H1 (cell line): ENCODE measurements around the gene CYP2B6. TPM values are rescaled to one million over a fixed set of nuclear protein-coding genes. Genes with fewer than 3 reads are reported as not detected.
"Not testable (repeated sequence)": the region's sequence is repeated elsewhere in the genome, so short reads cannot be mapped to it uniquely, and the experiment has no call there.

Source experiments
- CTCF ChIA-PET: fragments of 300-600 bp; sonication (Branson Sonifier 250); formaldehyde crosslinking; loops from one replicate; lab custom pipeline; 2021; ENCODE audit not compliant: partially characterized antibody; lab: Charles Lee
- POLR2A ChIA-PET: fragments of 300-600 bp; sonication (Branson Sonifier 250); formaldehyde crosslinking; loops from one replicate; lab custom pipeline; 2021; ENCODE audit warnings: inconsistent platforms; ENCODE audit not compliant: partially characterized antibody; lab: Charles Lee
- DNase-seq, 2 experiments: peaks; one replicate each; pipeline versions ENCODE4 v3.0.0 to v3.0.0-alpha.2; 2010 to 2022; ENCODE audit warnings: low spot score in 2 of 2, low read depth in 1 of 2, mixed read lengths in 1 of 2
- FAIRE-seq: peaks from 2 replicates; lab custom pipeline; 2011; peaks lifted over from hg19 to GRCh38; lab: Jason Lieb, UNC
- H2AFZ ChIP-seq: 2 replicates; pipeline ENCODE4 v1.8.1; 2012; ENCODE audit warnings: low read length, inconsistent platforms
- H2AK5ac ChIP-seq: 2 replicates; pipeline ENCODE4 v1.6.1; 2013; ENCODE audit warnings: low read depth, low read length
- H2BK120ac ChIP-seq: replicated peaks from 2 replicates; pipeline ENCODE3; 2013; ENCODE audit warnings: low read depth, low read length, inconsistent platforms
- H2BK12ac ChIP-seq: 2 replicates; pipeline ENCODE4 v1.6.1; 2013; ENCODE audit warnings: low read depth, low read length
- H2BK15ac ChIP-seq: 2 replicates; pipeline ENCODE4 v1.6.1; 2013; ENCODE audit warnings: low read length
- H2BK20ac ChIP-seq: 2 replicates; pipeline ENCODE4 v1.6.1; 2013; ENCODE audit warnings: low read length
- H2BK5ac ChIP-seq: 2 replicates; pipeline ENCODE4 v1.6.1; 2013; ENCODE audit warnings: low read depth, low read length
- H3K14ac ChIP-seq: 2 replicates; pipeline ENCODE4 v1.6.1; 2013; ENCODE audit warnings: inconsistent platforms; ENCODE audit not compliant: insufficient read length
- H3K18ac ChIP-seq: 2 replicates; pipeline ENCODE4 v1.6.1; 2013; ENCODE audit warnings: low read length; ENCODE audit errors: extremely low read depth
- H3K23ac ChIP-seq: 2 replicates; pipeline ENCODE4 v1.6.1; 2013; ENCODE audit warnings: inconsistent platforms; ENCODE audit not compliant: insufficient read length
- H3K23me2 ChIP-seq: 2 replicates; pipeline ENCODE4 v1.6.1; 2013; ENCODE audit warnings: low read depth, low read length
- H3K27ac ChIP-seq: 2 replicates; pipeline ENCODE4 v1.6.1; 2011; ENCODE audit warnings: low read depth, low read length, inconsistent platforms
- H3K27me3 ChIP-seq, 4 experiments: replicated peaks in 1 of 4; 1 replicate in 1 of 4; 2 replicates in 3 of 4; pipeline versions ENCODE4 v1.6.1 to v1.8.1; 2011 to 2013; ENCODE audit warnings: low read length in 3 of 4, mild to moderate bottlenecking in 3 of 4, inconsistent platforms in 2 of 4, mixed read lengths in 2 of 4, moderate library complexity in 1 of 4; ENCODE audit not compliant: control insufficient read depth in 3 of 4, insufficient read depth in 3 of 4; ENCODE audit errors: extremely low read depth in 1 of 4
- H3K36me3 ChIP-seq, 4 experiments: 2 replicates each; pipeline versions ENCODE4 v1.6.1 to v1.8.1; 2011 to 2013; ENCODE audit warnings: mild to moderate bottlenecking in 4 of 4, low read length in 3 of 4, moderate library complexity in 2 of 4, control low read depth in 1 of 4, inconsistent platforms in 1 of 4; ENCODE audit not compliant: insufficient read depth in 4 of 4, control insufficient read depth in 2 of 4
- H3K4ac ChIP-seq: replicated peaks from 2 replicates; pipeline ENCODE3; 2013; ENCODE audit warnings: low read length, low read depth, mixed read lengths, inconsistent platforms; ENCODE audit not compliant: insufficient read length
- H3K4me1 ChIP-seq, 4 experiments: replicated peaks in 1 of 4; 1 replicate in 1 of 4; 2 replicates in 3 of 4; pipeline versions ENCODE4 v1.6.1 to v1.8.1; 2011 to 2013; ENCODE audit warnings: low read length in 3 of 4, inconsistent platforms in 2 of 4, mixed read lengths in 1 of 4; ENCODE audit not compliant: insufficient read depth in 4 of 4, control insufficient read depth in 3 of 4
- H3K4me2 ChIP-seq, 2 experiments: 2 replicates each; pipeline versions ENCODE4 v1.6.1 to v1.8.1; 2011 to 2013; ENCODE audit warnings: low read depth in 2 of 2, low read length in 2 of 2, control low read depth in 1 of 2, inconsistent platforms in 1 of 2, mild to moderate bottlenecking in 1 of 2; ENCODE audit not compliant: insufficient read depth in 1 of 2
- H3K4me3 ChIP-seq, 4 experiments: fragments of 200-600, 300-600 bp in 1 of 4; sonication (generic), shearing (Covaris generic), sonication (Bioruptor Twin) in 1 of 4; 2 replicates each; pipeline versions ENCODE4 v1.5.1 to v1.8.1; 2011 to 2016; ENCODE audit warnings: low read length in 4 of 4, low read depth in 3 of 4, control low read depth in 2 of 4, inconsistent platforms in 2 of 4, mild to moderate bottlenecking in 2 of 4, mixed read lengths in 1 of 4, moderate library complexity in 1 of 4; ENCODE audit not compliant: insufficient read depth in 2 of 4; ENCODE audit errors: extremely low read depth in 1 of 4
- H3K56ac ChIP-seq: replicated peaks from 2 replicates; pipeline ENCODE3; 2013; ENCODE audit warnings: low read depth, mild to moderate bottlenecking, mixed read lengths, low read length, inconsistent platforms; ENCODE audit not compliant: insufficient read length
- H3K79me1 ChIP-seq: 2 replicates; pipeline ENCODE4 v1.6.1; 2013; ENCODE audit warnings: low read depth, low read length, control low read depth
- H3K79me2 ChIP-seq, 2 experiments: 2 replicates each; pipeline versions ENCODE4 v1.6.1 to v1.8.1; 2012 to 2013; ENCODE audit warnings: low read length in 2 of 2, mild to moderate bottlenecking in 2 of 2, inconsistent platforms in 1 of 2; ENCODE audit not compliant: insufficient read depth in 2 of 2, control insufficient read depth in 1 of 2
- H3K9ac ChIP-seq, 4 experiments: replicated peaks in 1 of 4; 1 replicate in 1 of 4; 2 replicates in 3 of 4; pipeline versions ENCODE4 v1.6.1 to v1.8.1; 2011 to 2013; ENCODE audit warnings: low read depth in 3 of 4, low read length in 3 of 4, control low read depth in 2 of 4, mild to moderate bottlenecking in 2 of 4, moderate library complexity in 2 of 4, inconsistent platforms in 1 of 4; ENCODE audit errors: extremely low read depth in 1 of 4
- H3K9me3 ChIP-seq, 2 experiments: 2 replicates each; pipeline versions ENCODE4 v1.6.1 to v1.8.1; 2012 to 2013; ENCODE audit warnings: mild to moderate bottlenecking in 2 of 2, moderate library complexity in 2 of 2, control low read depth in 1 of 2, inconsistent platforms in 1 of 2, low read depth in 1 of 2, low read length in 1 of 2, mixed read lengths in 1 of 2; ENCODE audit not compliant: insufficient read depth in 2 of 2
- H4K20me1 ChIP-seq, 2 experiments: replicated peaks in 1 of 2; 2 replicates each; pipeline versions ENCODE3 to v1.8.1; 2011 to 2013; ENCODE audit warnings: inconsistent platforms in 2 of 2, low read length in 2 of 2, mild to moderate bottlenecking in 1 of 2; ENCODE audit not compliant: insufficient read depth in 2 of 2, control insufficient read depth in 1 of 2
- H4K5ac ChIP-seq: 2 replicates; pipeline ENCODE4 v1.6.1; 2013; ENCODE audit warnings: low read length, low read depth, mixed read lengths, inconsistent platforms; ENCODE audit not compliant: insufficient read length
- H4K8ac ChIP-seq: 2 replicates; pipeline ENCODE4 v1.8.0; 2013; ENCODE audit warnings: mild to moderate bottlenecking, moderate library complexity, low read length, inconsistent platforms; ENCODE audit not compliant: insufficient read depth; ENCODE audit errors: extremely low read depth
- H4K91ac ChIP-seq: replicated peaks from 2 replicates; pipeline ENCODE3; 2013; ENCODE audit warnings: low read length, mixed read lengths, inconsistent platforms; ENCODE audit not compliant: insufficient read length
- TCF12 ChIP-seq: IDR thresholded peaks from 2 replicates; pipeline ENCODE4 v1.6.1; 2011; ENCODE audit warnings: low read depth, mild to moderate bottlenecking, low read length
- TEAD4 ChIP-seq: IDR thresholded peaks from 2 replicates; pipeline ENCODE4 v1.6.1; 2012; ENCODE audit warnings: low read depth, low read length, inconsistent platforms, mixed read lengths
- WGBS, 2 experiments: shearing (Covaris generic) in 1 of 2; methylation state at CpG; one replicate each; pipeline versions ENCODE4 v1.1.6 to v1.1.7; 2013 to 2015; ENCODE audit warnings: low lambda C conversion rate in 2 of 2, mixed read lengths in 2 of 2, inconsistent platforms in 1 of 2, low coverage in 1 of 2, missing lambda C conversion rate in 1 of 2; ENCODE audit not compliant: insufficient replicate concordance in 2 of 2, insufficient coverage in 1 of 2, insufficient read length in 1 of 2; ENCODE audit errors: extremely low coverage in 1 of 2, missing lambda C conversion rate in 1 of 2; 5-methylcytosine and 5-hydroxymethylcytosine counted together
- polyA plus RNA-seq, 7 experiments: library from polyadenylated mRNA; depleted of rRNA in 3 of 7; stranded (reverse) in 5 of 7; unstranded in 2 of 7; fragments of >200 nt in 5 of 7; fragments of 200-250 nt in 2 of 7; gene quantifications; 1 replicate in 5 of 7; 2 replicates in 1 of 7; 4 replicates in 1 of 7; pipeline versions ENCODE4 v1.2.1 to v1.2.3, GENCODE V29; 2011 to 2013; ENCODE audit warnings: missing spikeins in 2 of 7, mixed read lengths in 2 of 7
- total RNA-seq: library from RNA; stranded (reverse); fragmentation: NEBNext Ultra II Directional; extraction: Animal tissue kit (Norgen Biotek cat#: 25700); gene quantifications from 2 replicates; pipeline ENCODE4 v1.2.1, GENCODE V29; 2021
- TF ChIP-seq, protein P1 (sequence below): IDR thresholded peaks from 2 replicates; pipeline ENCODE4 v1.6.1; 2012; ENCODE audit warnings: inconsistent platforms
- TF ChIP-seq, protein P2 (sequence below): IDR thresholded peaks from 2 replicates; pipeline ENCODE4 v1.6.1; 2012; ENCODE audit warnings: inconsistent platforms

CYP2B6 gene
- total and polyA plus RNA-seq, 2 of the 8 experiments (the other 6 are each of a cell fraction or from before 2014, with no cell fraction given) = 2.8 to 5.4 TPM

DNA sequence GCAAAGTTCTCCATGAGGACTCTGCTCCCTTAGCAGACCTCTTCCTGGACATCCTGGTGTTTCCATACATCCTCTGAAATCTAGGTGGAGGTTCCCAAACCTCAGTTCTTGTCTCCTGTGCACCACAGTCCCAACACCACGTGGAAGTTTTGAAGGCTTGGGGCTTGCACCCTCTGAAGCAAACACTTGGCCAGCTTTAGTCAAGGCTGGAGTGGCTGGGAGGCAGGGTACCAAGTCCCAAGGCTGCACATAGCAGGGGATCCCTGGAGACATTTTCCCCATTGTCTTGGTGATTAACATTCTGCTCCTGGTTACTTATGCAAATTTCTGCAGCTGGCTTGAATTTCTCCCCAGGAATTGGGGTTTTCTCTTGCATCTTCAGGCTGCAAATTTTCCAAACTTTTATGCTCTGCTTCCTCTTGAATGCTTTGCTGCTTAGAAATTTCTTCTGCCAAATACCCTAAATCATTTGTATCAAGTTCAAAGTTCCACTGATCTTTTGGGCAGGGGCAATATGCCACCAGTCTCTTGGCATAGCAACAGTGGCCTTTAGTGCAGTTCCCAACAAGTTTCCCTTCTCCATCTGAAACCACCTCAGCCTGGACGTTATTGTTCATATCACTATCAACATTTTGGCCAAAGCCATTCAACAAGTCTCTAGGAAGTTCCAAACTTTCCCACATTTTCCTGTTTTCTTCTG lies 10.2 kb upstream of the CYP2B6 start:
- H2BK120ac ChIP-seq = peak overlapping the region; percentile 92
- H3K56ac ChIP-seq, H3K9ac ChIP-seq, H2BK15ac ChIP-seq, H2AFZ ChIP-seq, H4K20me1 ChIP-seq, H3K23me2 ChIP-seq, H3K36me3 ChIP-seq, H3K9me3 ChIP-seq, H3K14ac ChIP-seq, H3K27ac ChIP-seq, DNase-seq, H4K8ac ChIP-seq, CTCF ChIA-PET, H3K79me2 ChIP-seq, H4K5ac ChIP-seq, H3K79me1 ChIP-seq, H3K23ac ChIP-seq, H3K27me3 ChIP-seq: not testable (repeated sequence)
- FAIRE-seq = peak; percentile 62
- peak overlapping the region; percentile 97; the same call in 1 of the 2 replicates for H2BK5ac ChIP-seq
- TF ChIP-seq, protein P1, sequence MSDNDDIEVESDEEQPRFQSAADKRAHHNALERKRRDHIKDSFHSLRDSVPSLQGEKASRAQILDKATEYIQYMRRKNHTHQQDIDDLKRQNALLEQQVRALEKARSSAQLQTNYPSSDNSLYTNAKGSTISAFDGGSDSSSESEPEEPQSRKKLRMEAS = peak; percentile 58; the same call in 1 of the 2 replicates
- TF ChIP-seq, protein P2, sequence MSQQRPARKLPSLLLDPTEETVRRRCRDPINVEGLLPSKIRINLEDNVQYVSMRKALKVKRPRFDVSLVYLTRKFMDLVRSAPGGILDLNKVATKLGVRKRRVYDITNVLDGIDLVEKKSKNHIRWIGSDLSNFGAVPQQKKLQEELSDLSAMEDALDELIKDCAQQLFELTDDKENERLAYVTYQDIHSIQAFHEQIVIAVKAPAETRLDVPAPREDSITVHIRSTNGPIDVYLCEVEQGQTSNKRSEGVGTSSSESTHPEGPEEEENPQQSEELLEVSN = peak; percentile 13; the same call in 1 of the 2 replicates
- peak; percentile 43; the same call in 1 of the 2 replicates for TF ChIP-seq TCF12
- TF ChIP-seq TEAD4 = peak; percentile 31; the same call in 1 of the 2 replicates
- peak overlapping the region; percentile 35 to 56; a peak in 3 of 4 replicates for H3K4me2 ChIP-seq
- peak overlapping the region; percentile 100 for H2BK20ac ChIP-seq
- H3K18ac ChIP-seq = peak overlapping the region; percentile 94
- POLR2A ChIA-PET = interaction anchor here (0.7 to 1.2 kb wide), 2 partner anchors 56 to 209 kb away, joined by 3 read pairs; no protein-coding TSS in a partner anchor
- H3K4me3 ChIP-seq = peak overlapping the region in 1 of 4 experiments; percentile 10; a peak in 1 of 8 replicates
- WGBS, 2 experiments = 17% methylated on average over 2 of the region's 2 CpGs; no CpG with 5 or more reads in 1 of the 2 experiments
- H2BK12ac ChIP-seq = peak overlapping the region; percentile 94; the same call in 1 of the 2 replicates
- H4K91ac ChIP-seq = peak overlapping the region; percentile 88
- peaks cover 16 to 35% (median 23%) of the 10 kb centered on the region in 4 experiments for H3K4me1 ChIP-seq
- H3K4ac ChIP-seq = peak overlapping the region; percentile 87
- peak overlapping the region; percentile 75; the same call in 1 of the 2 replicates for H2AK5ac ChIP-seq
